NT2/D1 (cell line): ENCODE measurements around the gene CD248.

ENCODE experiments used
- SUZ12 ChIP-seq: IDR thresholded peaks from 2 replicates; pipeline ENCODE4 v1.6.1; 2011; ENCODE audit not compliant: insufficient read length, insufficient read depth; ENCODE audit errors: extremely low read depth
- YY1 ChIP-seq: IDR thresholded peaks from 2 replicates; pipeline ENCODE4 v1.6.1; 2011; ENCODE audit not compliant: insufficient read length, insufficient read depth
- ZNF274 ChIP-seq: IDR thresholded peaks from 2 replicates; pipeline ENCODE4 v1.6.1; 2011; ENCODE audit warnings: mild to moderate bottlenecking, low read depth, low read length

DNA sequence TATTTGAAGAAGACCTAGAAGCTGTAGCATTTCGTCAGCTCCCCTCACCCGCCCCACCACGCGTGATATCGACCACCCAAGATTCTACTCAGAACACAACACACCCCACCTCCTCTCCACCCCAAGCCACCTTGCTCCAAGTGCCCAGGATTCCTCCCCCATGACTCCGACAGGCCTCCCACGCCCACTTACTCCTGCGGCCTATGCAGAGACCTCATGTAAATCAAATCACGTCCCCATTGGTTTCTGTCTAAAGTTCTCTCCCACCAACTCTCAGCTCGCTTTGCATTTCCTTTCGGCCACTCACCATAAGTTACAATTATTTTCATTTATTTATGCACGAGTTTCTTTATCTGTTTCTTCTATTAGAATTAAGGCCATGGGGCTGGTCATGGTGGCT is 14.2 kb downstream of the CD248 start:
- TF ChIP-seq YY1 (no peak), ZNF274 (no peak), SUZ12 (no peak)
